ENCODE results near the gene UBE2Q2.

Gene UBE2Q2

GRCh38 chr15:75823860-75824613, 19.2 kb upstream of the UBE2Q2 start:
- no peaks in the 10 kb centered on the region for H4K20me1 ChIP-seq (ENCODE audit: insufficient read depth)
- H3K27ac ChIP-seq, result no peak overlapping the region
- no peaks in the 10 kb centered on the region for H3K79me2 ChIP-seq (ENCODE audit: insufficient read depth, low read depth)
- H3K4me1 ChIP-seq (ENCODE audit: low read depth, poor library complexity, severe bottlenecking), result no peaks in the 10 kb centered on the region
- H2AFZ ChIP-seq (ENCODE audit: low read depth), result no peak overlapping the region
- H3K4me2 ChIP-seq, result no peak overlapping the region
- no peaks in the 10 kb centered on the region for H3K27me3 ChIP-seq (ENCODE audit: insufficient read depth, low read depth)
- H3K36me3 ChIP-seq (ENCODE audit: insufficient read depth), result no peaks in the 10 kb centered on the region
- H3K4me3 ChIP-seq (IDR thresholded peaks at IDR 0.05; ENCODE audit: insufficient read depth, low read depth, low read length), result no peak overlapping the region
- H3K9ac ChIP-seq, result no peak overlapping the region
- TF ChIP-seq CTCF (conservative IDR thresholded peaks at IDR 0.05; ENCODE audit: low read depth, low read length), result no peak

GRCh38 chr15:75827691-75828090, 15.6 kb upstream of the UBE2Q2 start:
- no peak overlapping the region for H3K4me2 ChIP-seq
- H3K4me1 ChIP-seq (ENCODE audit: low read depth, poor library complexity, severe bottlenecking), result no peaks in the 10 kb centered on the region
- H3K27me3 ChIP-seq (ENCODE audit: insufficient read depth, low read depth), result no peaks in the 10 kb centered on the region
- H3K36me3 ChIP-seq (ENCODE audit: insufficient read depth), result no peaks in the 10 kb centered on the region
- H4K20me1 ChIP-seq (ENCODE audit: insufficient read depth), result no peaks in the 10 kb centered on the region
- no peak overlapping the region for H3K4me3 ChIP-seq (IDR thresholded peaks at IDR 0.05; ENCODE audit: insufficient read depth, low read depth, low read length)
- no peak overlapping the region for H3K9ac ChIP-seq
- no peak overlapping the region for H3K27ac ChIP-seq
- no peak for TF ChIP-seq CTCF (conservative IDR thresholded peaks at IDR 0.05; ENCODE audit: low read depth, low read length)
- H3K79me2 ChIP-seq (ENCODE audit: insufficient read depth, low read depth), result no peaks in the 10 kb centered on the region
- H2AFZ ChIP-seq (ENCODE audit: low read depth), result no peak overlapping the region

DNA sequence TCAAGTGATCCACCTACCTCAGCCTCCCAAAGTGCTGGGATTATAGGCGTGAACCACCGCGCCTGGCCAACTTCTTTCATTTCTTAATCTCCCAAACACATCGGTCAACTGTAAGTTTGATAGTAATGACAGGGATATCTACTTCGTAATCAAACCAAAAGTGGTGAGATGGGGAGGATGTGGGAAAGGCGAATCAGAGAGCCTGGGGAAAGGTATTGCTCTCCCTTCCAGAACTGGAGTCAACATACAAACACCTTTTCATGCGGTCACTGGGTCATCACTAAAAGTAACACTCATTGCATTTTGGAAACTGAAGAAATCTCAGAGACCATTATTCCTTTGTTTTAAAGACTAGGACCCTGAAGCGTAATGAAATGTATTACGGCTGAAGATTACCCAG, 14.8 kb upstream of the UBE2Q2 start:
- Histone ChIP-seq H3K27me3 (ENCODE audit: insufficient read depth, low read depth) (no peaks in the 10 kb centered on the region), H3K9ac (no peak overlapping the region), H2AFZ (ENCODE audit: low read depth) (no peak overlapping the region), H3K4me1 (ENCODE audit: low read depth, poor library complexity, severe bottlenecking) (no peaks in the 10 kb centered on the region), H3K79me2 (ENCODE audit: insufficient read depth, low read depth) (no peaks in the 10 kb centered on the region), H3K27ac (no peak overlapping the region), H3K4me2 (no peak overlapping the region), H3K36me3 (ENCODE audit: insufficient read depth) (no peaks in the 10 kb centered on the region), H4K20me1 (ENCODE audit: insufficient read depth) (no peaks in the 10 kb centered on the region), H3K4me3 (IDR thresholded peaks at IDR 0.05; ENCODE audit: insufficient read depth, low read depth, low read length) (no peak overlapping the region)
- TF ChIP-seq CTCF (conservative IDR thresholded peaks at IDR 0.05; ENCODE audit: low read depth, low read length), result no peak

DNA sequence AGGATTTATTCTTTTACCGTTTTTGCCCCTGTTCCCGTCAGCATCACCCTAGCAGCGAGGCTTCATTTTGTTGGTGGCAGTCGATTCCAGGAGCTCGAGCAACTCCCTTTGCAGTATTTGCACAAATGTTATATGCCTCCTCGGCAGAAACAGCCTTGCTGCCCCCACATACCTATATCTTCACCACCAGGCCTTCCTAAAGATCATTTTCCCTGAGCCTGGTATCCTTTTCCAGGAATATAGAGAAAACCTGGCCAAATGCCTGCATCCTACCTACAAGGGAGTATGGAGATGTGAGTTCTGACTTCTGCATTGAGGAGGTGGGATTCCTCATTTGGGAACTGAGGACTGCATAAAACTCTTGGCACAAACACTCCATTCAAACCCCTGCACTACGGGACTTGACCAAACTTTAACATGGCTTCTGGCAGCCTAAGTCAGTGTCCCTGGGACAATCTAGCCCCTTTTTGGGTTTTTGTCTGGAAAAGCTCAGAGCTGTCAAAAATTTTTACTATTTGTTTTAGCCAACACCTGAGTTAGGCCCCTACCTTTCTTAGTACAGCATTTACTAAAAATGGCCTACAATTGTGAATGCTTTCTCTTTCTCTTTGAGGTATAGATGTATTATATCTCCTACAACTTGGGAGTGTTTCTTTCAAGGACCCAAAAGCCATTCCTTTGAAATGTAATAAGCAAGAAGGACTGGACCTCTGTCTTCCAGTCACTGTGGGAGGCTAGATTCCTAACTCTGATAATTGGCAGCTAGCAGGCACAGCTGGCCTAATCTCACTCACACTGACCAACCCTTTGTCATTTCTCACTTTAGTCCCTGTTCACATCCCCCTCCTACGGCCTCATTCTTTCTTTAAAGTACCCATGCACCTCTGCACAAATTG, 12.1 kb upstream of the UBE2Q2 start:
- Histone ChIP-seq H2AFZ (ENCODE audit: low read depth) (no peak overlapping the region), H3K27me3 (ENCODE audit: insufficient read depth, low read depth) (no peaks in the 10 kb centered on the region), H3K4me2 (no peak overlapping the region), H3K4me3 (IDR thresholded peaks at IDR 0.05; ENCODE audit: insufficient read depth, low read depth, low read length) (no peak overlapping the region), H3K79me2 (ENCODE audit: insufficient read depth, low read depth) (no peaks in the 10 kb centered on the region), H3K9ac (no peak overlapping the region), H4K20me1 (ENCODE audit: insufficient read depth) (no peaks in the 10 kb centered on the region), H3K36me3 (ENCODE audit: insufficient read depth) (no peaks in the 10 kb centered on the region), H3K4me1 (ENCODE audit: low read depth, poor library complexity, severe bottlenecking) (no peaks in the 10 kb centered on the region), H3K27ac (no peak overlapping the region)
- TF ChIP-seq CTCF (conservative IDR thresholded peaks at IDR 0.05; ENCODE audit: low read depth, low read length), result no peak
